HG02571 (cell line): ENCODE measurements around the gene CDSN.
"Not testable (repeated sequence)": the region's sequence is repeated elsewhere in the genome, so short reads cannot be mapped to it uniquely, and the experiment has no call there.

Experiments
- ATAC-seq: cut with Tn5 transposase; IDR thresholded peaks from one replicate; pipeline ENCODE4 v1.9.1; 2021; ENCODE audit warnings: mild to moderate bottlenecking, moderate library complexity; ENCODE audit not compliant: unreplicated experiment

Gene CDSN

DNA sequence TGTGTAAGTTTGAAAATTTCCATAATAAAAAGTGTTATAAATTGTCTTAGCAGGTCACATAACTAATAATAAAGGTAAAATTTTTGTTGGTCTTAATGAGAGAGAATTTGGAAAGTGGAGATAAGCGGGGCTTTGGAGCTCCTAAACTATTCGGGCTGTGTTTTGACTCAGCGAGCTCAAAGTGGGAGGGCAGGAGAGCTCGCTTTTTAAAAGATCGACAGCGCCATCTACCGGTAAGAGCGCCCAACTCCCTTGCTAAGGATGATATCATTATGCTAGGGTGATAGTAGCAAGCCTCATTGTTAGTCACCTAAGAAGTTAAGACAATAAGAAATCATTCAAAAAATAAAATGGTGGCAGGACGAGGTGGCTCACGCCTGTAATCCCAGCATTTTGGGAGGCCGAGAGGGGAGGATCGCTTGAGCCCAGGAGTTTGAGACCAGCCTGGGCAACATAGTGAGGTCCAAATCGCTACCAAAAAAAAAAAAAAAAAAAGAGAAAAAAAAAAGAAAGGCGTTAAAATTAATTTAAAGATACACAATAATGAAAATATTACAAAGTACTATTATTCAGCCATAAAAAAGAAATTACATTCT is 32.7 kb downstream of the CDSN start:
- ATAC-seq: no peak

DNA sequence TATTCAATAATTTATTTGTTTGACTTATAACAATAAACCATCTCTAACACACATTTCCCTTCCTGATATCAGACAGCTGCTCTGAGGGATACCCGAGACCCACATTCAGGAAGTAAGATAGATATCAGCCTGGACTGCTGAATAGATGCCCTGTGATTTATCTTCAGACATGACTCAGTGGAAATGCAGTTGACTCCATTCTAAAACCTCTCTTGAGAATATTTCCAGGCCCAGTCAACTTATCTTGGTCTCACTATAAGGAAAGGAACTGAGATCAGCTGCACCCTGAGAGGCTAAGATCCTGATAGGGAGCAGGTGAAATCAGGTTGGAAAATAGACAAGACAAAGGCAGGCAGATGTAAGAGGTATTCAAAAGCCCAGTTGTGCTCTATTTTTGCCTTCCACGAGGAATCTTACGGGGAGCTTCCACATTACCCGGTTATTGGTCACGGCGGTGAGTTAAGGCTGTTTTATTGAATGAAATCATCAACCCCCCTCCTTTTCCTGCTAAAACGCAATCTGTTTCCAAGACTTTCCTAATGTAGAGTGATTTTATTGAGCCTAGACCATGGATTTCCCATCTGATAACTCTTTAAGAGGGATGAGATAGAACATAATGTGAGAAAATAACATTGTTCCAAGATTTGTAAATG is 33.3 kb downstream of the CDSN start:
- no peak for ATAC-seq

DNA sequence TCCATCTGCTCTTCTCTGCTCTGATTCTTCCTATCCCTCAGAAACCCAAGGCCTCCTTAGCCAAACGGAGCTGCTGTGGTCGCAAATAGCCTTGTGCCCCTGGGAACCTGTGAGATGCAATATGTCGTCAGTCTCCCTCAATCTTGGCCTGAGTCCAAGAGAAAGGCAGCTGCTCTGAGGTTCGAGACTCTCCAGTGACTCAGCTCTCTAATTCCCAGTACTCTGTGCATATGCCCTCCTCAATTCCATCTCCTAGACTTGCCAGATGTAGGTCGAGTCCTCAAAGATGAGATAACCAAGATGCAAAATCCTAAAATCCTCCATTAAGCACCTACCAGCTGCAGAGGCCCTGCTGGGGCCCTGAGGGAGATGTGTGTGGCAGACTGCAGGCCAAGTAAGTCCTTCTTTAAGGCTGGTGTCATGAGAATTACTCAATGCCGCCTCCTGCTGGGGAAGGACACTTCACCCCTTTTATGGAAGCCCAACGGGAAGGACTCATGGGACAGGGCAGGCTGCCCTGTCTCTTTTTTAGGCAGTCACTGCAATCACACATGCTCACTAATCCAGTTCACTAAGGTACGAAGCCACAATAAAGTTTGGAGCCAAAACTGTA is 36.4 kb downstream of the CDSN start:
- no peak for ATAC-seq

DNA sequence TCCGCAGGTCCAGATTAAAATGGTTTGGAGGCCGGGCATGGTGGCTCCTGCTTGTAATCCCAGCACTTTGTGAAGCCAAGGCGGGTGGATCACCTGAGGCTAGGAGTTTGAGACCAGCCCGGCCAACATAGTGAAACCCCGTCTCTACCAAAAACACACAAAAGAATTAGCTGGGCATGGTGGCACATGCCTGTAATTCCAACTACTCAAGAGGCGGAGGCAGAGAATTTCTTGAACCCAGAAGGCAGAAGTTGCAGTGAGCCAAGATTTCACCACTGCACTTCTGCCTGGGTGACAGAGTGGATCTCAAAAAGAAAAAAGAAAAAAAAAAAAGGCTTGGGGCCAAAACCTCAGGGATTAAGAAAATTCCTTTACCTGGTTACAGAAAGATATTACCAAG is 38.4 kb downstream of the CDSN start:
- no peak for ATAC-seq

DNA sequence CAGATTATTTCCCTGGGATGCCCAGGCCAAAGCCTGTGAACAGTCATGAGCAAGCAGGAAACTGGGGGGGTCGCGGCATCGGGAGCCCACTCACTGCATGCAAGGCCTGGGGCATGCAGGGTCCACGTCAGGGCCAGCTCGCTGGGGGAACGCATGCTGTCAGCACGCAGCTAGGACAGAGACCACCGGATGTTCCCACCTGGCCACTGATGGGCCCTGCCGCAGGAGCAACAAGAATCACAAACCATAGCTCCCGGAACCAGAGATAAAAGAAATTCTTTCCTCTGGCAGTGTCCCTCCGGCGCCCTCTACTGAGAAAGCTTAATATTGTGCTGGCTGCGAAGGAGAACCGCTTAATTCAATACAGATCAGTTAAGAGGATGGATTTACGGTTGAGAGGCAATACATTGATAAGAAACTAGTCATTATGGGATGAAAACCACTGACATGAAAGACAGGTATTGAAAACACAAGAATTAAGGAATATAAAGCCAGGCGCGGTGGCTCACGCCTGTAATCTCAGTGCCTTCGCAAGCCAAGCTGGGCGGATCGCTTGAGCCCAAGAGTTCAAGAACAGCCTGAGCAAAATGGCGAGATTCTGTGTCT is 40.5 kb downstream of the CDSN start:
- no peak for ATAC-seq

DNA sequence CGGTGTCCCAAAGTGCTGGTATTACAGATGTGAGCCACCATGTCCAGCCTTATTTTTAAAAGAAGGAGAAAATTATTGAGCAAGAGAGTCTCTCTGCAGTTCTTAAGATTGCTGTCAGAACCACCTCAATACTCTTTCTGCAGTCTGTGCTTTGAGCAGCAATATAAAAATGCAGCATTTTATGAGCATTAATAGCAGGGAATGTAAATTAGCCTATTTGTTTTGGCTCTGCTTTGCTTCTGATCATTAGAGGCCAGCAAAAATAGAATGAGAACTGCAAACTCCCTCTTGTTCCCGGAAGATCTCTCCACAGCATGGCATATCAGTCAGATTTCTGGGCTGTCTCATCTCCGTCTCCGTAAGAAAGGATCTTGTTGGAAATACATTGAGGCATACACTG is 43.6 kb downstream of the CDSN start:
- ATAC-seq: no peak

DNA sequence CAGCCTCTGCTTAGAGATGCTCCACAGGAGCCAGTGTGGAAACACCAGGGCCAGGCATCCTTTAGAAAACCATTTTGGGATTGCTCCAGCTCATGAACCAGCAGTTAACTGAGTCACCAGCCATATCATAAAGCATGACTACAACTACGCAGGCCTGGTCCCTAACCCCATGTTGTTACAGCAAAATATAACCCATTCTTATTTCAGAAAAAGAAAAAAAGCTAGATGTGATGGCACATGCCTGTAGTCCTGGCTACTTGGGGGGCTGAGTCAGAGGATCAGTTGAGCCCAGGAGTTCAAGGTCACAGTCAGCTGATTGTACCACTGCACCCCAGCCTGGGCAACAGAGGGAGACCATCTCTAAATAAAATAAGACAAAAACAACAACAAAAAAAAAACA is 44.7 kb downstream of the CDSN start:
- ATAC-seq: no peak

DNA sequence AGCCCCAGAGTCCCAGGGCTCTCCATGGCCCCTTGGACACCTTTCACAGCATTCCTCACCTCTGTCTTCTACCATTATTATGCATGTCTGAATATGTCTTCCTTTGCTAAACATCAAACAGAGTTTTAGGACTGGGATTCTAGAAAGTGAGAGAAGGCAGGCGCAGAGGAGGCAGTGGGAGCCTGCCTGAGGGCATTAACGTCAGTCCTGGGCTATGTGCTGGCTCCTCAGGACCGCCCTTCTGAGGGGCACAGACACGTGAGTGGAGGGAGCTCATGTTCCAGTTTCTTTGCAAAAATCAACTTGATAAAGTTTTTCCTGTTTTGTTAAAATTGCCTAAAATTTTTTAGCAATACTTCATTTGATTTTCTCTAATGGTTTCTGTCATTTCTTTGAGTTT is 45.8 kb downstream of the CDSN start:
- no peak for ATAC-seq

DNA sequence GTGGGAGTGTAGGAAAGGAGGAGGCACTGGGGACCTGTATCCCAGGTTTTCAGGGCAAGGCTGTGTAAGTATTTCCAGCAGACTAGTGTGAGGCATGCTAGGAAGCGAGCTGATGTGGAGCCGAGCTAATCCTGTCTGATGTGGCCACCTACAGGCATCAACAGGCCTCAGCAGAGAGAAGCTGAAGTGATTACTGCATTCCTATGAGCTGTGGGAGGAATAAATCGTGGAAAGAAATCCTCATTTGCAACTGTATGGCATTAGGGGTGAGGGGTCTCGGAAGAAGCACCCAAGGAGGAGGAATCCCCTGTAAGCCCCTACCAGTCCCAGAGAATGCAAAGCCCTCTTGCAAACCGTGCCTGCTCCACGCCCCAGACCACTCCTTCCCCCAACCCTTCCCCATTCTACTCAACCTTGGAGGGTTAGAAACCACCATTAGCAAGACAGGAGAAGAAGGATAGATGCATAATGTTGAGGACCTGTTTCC is 49.5 kb downstream of the CDSN start:
- no peak for ATAC-seq

DNA sequence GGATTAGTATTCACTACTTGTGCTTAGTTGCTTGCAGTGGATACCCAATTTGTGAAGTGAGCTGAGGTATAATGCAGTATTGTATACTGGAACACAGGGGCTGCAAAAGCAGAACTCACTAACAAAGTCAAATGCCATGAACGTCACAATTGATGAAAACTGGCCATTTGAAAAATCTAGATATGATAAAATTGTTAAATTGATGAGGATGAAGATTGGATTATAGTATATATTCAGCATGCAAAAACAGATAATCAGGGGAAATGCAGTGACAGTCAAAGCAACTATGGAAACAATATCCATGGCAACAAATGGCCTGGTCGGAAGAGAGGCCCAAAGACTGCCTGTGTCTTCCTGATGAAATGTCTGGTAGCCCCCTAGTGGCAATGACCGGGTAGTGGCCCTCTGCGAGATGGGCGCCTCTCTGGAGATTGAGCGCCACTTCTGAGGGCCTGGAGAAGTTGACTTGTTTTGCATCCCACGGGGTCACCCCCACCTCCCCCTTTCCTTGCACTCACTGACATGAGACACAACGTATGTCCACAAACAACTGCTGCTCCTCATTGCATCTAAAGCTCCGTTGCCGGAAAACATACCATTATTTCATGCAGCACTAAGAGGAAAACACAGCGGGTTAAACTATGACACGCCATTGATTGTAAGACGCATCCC is 51.4 kb downstream of the CDSN start:
- ATAC-seq: peak; percentile 61

DNA sequence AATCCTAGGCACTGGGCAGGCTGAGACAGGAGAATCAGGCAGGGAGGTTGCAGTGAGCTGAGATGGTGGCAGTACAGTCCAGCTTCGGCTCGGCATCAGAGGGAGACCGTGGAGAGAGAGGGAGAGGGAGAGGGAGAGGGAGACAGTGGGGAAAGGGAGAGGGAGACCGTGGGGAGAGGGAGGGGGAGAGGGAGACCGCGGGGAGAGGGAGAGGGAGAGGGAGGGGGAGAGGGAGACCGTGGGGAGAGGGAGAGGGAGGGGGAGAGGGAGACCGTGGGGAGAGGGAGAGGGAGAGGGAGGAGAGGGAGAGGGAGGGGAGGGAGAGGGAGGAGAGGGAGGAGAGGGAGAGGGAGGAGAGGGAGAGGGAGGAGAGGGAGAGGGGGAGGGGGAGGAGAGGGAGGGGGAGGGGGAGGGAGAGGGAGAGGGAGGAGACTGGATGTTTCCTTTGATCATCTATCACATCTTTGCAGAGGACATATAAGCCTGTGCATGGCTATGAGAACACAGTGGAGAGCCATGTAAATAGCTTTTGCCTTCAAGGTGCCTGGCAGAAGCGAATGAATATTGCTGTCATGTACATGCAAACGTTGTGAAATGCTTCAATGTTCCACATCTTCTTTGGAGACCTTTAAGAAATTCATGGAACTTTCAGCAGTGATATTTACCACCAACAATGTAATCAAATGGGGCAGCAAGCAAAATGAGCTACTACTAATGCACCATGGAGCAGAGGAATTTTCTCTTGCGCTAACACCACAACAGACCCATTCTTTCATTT is 52.2 kb downstream of the CDSN start:
- not testable (repeated sequence) for ATAC-seq

DNA sequence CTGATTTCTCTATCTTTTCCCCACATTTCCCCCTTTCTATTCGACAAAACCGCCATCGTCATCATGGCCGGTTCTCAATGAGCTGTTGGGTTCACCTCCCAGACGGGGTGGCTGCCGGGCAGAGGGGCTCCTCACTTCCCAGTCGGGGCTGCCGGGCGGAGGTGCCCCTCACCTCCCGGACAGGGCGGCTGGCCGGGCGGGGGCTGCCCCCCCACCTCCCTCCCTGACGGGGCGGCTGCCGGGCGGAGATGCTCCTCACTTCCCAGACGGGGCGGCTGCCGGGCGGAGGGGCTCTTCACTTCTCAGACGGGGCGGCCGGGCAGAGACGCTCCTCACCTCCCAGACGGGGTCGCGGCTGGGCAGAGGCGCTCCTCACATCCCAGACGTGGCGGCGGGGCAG is 53.2 kb downstream of the CDSN start:
- not testable (repeated sequence) for ATAC-seq

DNA sequence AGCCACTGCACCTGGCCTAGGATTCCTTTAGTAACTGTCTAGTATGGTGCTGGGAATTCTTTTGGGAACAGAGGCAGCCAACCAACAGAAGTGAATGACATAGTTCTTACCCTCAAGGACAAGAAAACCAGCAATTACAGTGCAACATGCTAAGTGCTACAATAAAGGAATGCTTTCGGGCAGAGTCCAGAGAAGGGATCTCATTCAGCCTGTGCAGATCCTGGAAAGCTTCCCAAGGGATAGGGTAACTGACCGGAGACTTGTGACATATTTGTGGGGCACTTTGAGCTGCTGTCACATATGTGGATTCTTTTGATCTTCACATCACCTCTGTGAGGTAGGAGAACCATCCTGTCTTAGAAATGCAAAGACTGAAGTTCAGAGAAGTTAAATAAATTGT is 54.7 kb downstream of the CDSN start:
- ATAC-seq: no peak
